Adrenal gland (tissue), 5 donors: ENCODE data around the gene DHRS1.

Source experiments
- CTCF ChIP-seq, 6 experiments: fragments of 450-650 bp in 4 of 6; fragments of 200-600 bp in 2 of 6; sonication (generic) in 1 of 6; IDR thresholded peaks; 1 replicate in 5 of 6; 2 replicates in 1 of 6; pipeline versions ENCODE4 v1.5.1 to v1.8.0; 2016 to 2021; ENCODE audit warnings: antibody characterized with exemption in 6 of 6, mild to moderate bottlenecking in 2 of 6, moderate library complexity in 1 of 6
- POLR2A ChIP-seq, 2 donors: fragments of 450-650 bp; IDR thresholded peaks; one replicate each; pipeline ENCODE4 v1.6.1; 2017; ENCODE audit warnings: antibody characterized with exemption in 2 of 2, mild to moderate bottlenecking in 2 of 2, moderate library complexity in 1 of 2
- donor health status: DM: no; HTN: no; CAD: no.

GRCh38 chr14:24289649-24290280 is 9.8 kb downstream of the DHRS1 start:
- TF ChIP-seq POLR2A (IDR thresholded peaks at IDR 0.05) (no peak), CTCF (IDR thresholded peaks at IDR 0.05) (no peak)
